ENCODE measurements around the gene MRPL19.

DNA sequence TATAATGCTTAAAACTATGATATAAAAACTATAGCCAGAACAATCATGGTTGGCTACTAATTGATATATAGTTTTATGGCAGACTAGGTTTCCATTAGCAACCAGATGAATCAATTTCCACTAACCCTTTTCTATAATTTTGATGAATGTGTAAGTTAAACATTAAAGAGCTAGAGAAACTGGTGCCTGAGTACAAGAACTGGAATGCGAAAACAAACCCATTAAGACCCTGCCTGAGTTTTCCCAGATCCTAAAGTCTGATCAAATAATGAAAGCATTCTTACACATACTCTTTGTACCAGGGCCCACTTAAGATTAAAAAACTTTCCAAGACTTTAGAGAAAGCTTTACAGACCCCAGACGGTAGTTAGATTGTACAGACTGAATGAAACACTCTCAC lies 21.3 kb downstream of the MRPL19 start:
- TF ChIP-seq YY1 (IDR thresholded peaks at IDR 0.05; ENCODE audit: insufficient read depth, insufficient read length), result no peak
- TF ChIP-seq ZNF274 (IDR thresholded peaks at IDR 0.05; ENCODE audit: low read depth, low read length), result no peak

Measured in NT2/D1 (cell line).